NB4 (cell line): Measurements from ENCODE around the gene SNTG2.

ENCODE experiments used
- MYC ChIP-seq: IDR thresholded peaks from 2 replicates; pipeline ENCODE4 v1.6.1; 2011; ENCODE audit warnings: low read depth, low read length
- POLR2A ChIP-seq: IDR thresholded peaks from 2 replicates; pipeline ENCODE4 v1.6.1; 2011; ENCODE audit warnings: mild to moderate bottlenecking; ENCODE audit not compliant: insufficient read length; ENCODE audit errors: extremely low read depth
- TF ChIP-seq, protein P1 (sequence below): IDR thresholded peaks from one replicate; pipeline ENCODE4 v1.5.1; 2012; ENCODE audit warnings: low read depth, low read length
- TF ChIP-seq, protein P2 (sequence below): IDR thresholded peaks from 2 replicates; pipeline ENCODE4 v1.6.1; 2011; ENCODE audit warnings: low read depth, low read length

DNA sequence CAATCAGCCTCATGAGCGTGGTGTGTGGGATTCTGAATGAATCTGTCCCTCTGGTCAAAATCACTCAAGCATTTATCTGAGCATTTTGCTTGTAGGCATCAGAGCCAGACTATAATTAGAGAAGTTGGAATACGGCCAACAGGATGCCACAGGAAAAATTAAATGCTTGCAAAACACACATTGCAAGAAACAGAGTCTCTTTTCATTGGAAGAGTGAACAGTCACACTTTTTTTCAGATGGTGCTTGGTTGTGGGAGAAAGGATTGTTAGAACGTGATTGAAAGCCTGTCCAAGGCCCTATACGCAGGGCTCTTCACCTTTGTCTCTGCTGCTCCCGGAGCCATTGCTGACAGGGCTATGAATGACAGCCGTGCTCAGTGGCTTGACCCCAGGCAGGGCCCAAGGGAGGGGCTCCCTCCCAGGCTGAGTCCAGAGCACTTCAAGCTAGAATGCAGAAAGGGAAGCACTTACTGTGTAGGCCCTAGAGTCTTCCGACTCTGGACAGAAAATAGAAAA is 59.8 kb downstream of the SNTG2 start:
- TF ChIP-seq MYC (no peak), POLR2A (no peak)
- TF ChIP-seq, protein P1, sequence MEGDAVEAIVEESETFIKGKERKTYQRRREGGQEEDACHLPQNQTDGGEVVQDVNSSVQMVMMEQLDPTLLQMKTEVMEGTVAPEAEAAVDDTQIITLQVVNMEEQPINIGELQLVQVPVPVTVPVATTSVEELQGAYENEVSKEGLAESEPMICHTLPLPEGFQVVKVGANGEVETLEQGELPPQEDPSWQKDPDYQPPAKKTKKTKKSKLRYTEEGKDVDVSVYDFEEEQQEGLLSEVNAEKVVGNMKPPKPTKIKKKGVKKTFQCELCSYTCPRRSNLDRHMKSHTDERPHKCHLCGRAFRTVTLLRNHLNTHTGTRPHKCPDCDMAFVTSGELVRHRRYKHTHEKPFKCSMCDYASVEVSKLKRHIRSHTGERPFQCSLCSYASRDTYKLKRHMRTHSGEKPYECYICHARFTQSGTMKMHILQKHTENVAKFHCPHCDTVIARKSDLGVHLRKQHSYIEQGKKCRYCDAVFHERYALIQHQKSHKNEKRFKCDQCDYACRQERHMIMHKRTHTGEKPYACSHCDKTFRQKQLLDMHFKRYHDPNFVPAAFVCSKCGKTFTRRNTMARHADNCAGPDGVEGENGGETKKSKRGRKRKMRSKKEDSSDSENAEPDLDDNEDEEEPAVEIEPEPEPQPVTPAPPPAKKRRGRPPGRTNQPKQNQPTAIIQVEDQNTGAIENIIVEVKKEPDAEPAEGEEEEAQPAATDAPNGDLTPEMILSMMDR, result no peak
- TF ChIP-seq, protein P2, sequence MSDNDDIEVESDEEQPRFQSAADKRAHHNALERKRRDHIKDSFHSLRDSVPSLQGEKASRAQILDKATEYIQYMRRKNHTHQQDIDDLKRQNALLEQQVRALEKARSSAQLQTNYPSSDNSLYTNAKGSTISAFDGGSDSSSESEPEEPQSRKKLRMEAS, result no peak
